Endothelial cell of umbilical vein (primary cell): ENCODE measurements around the gene USP28. TPM values are rescaled to one million over a fixed set of nuclear protein-coding genes. Genes with fewer than 3 reads are reported as not detected.

Source experiments
- BruUV-seq: library from RNA; stranded (reverse); fragments of 400-500 nt; replicated peaks from 2 replicates; lab custom pipeline; 2021; lab: Mats Ljungman, UMichigan
- CTCF ChIA-PET: fragments of 300-600, 350-600 bp; sonication (Branson Sonifier 250); formaldehyde crosslinking; loops from one replicate; lab custom pipeline; 2021; ENCODE audit warnings: antibody characterized with exemption, inconsistent platforms; lab: Charles Lee
- POLR2A ChIA-PET: fragments of 300-600, 350-600 bp; sonication (Branson Sonifier 250); formaldehyde crosslinking; loops from one replicate; lab custom pipeline; 2021; ENCODE audit warnings: antibody characterized with exemption, inconsistent platforms; lab: Charles Lee
- DNase-seq: peaks from one replicate; pipeline ENCODE4 v3.0.0-alpha.2; 2011; ENCODE audit warnings: low read depth, low spot score
- FAIRE-seq: peaks from 2 replicates; lab custom pipeline; 2011; peaks lifted over from hg19 to GRCh38; lab: Jason Lieb, UNC
- H2AFZ ChIP-seq: 2 replicates; pipeline ENCODE4 v1.6.0; 2012; ENCODE audit warnings: low read depth, low read length, control low read depth, inconsistent platforms
- H3K27ac ChIP-seq: 2 replicates; pipeline ENCODE4 v1.5.1; 2011; ENCODE audit warnings: low read depth, mild to moderate bottlenecking, control low read depth, low read length, moderate library complexity; ENCODE audit not compliant: insufficient read depth
- H3K27me3 ChIP-seq, 2 experiments: 2 replicates each; pipeline versions ENCODE4 v1.6.0 to v1.6.1; 2011; ENCODE audit warnings: low read length in 2 of 2, mixed read lengths in 1 of 2; ENCODE audit not compliant: control insufficient read depth in 2 of 2, insufficient read depth in 2 of 2
- H3K36me3 ChIP-seq, 2 experiments: 2 replicates in 1 of 2; 3 replicates in 1 of 2; pipeline ENCODE4 v1.5.1; 2011; ENCODE audit warnings: low read length in 2 of 2, mild to moderate bottlenecking in 1 of 2, moderate library complexity in 1 of 2; ENCODE audit not compliant: control insufficient read depth in 2 of 2, insufficient read depth in 2 of 2; ENCODE audit errors: extremely low read depth in 1 of 2
- H3K4me1 ChIP-seq: 3 replicates; pipeline ENCODE4 v1.5.1; 2011; ENCODE audit warnings: mild to moderate bottlenecking, low read length; ENCODE audit not compliant: control insufficient read depth, insufficient read depth; ENCODE audit errors: extremely low read depth
- H3K4me2 ChIP-seq: 2 replicates; pipeline ENCODE4 v1.6.1; 2011; ENCODE audit warnings: low read length, control low read depth, mixed read lengths; ENCODE audit not compliant: insufficient read depth
- H3K4me3 ChIP-seq, 3 experiments: fragments of 200-600 bp in 1 of 3; sonication (generic), shearing (Covaris generic) in 1 of 3; replicated peaks in 1 of 3; 2 replicates each; pipeline ENCODE4 v1.5.1; 2011 to 2016; ENCODE audit warnings: control low read depth in 3 of 3, low read length in 3 of 3, mild to moderate bottlenecking in 2 of 3, inconsistent platforms in 1 of 3, low read depth in 1 of 3, moderate library complexity in 1 of 3; ENCODE audit not compliant: insufficient read depth in 1 of 3
- H3K79me2 ChIP-seq: 2 replicates; pipeline ENCODE4 v1.6.0; 2012; ENCODE audit warnings: low read length, inconsistent platforms; ENCODE audit not compliant: control insufficient read depth, insufficient read depth
- H3K9ac ChIP-seq: replicated peaks from 2 replicates; pipeline ENCODE3; 2011; ENCODE audit warnings: low read length, control low read depth; ENCODE audit not compliant: insufficient read depth; ENCODE audit errors: extremely low read depth
- H3K9me1 ChIP-seq: replicated peaks from 3 replicates; pipeline ENCODE4 v1.6.0; 2011; ENCODE audit warnings: mild to moderate bottlenecking, low read length; ENCODE audit not compliant: control insufficient read depth, insufficient read depth; ENCODE audit errors: extremely low read depth
- H3K9me3 ChIP-seq: replicated peaks from 2 replicates; pipeline ENCODE4 v1.5.1; 2012; ENCODE audit warnings: low read length, inconsistent platforms; ENCODE audit not compliant: control insufficient read depth, insufficient read depth
- H4K20me1 ChIP-seq: replicated peaks from 2 replicates; pipeline ENCODE3; 2011; ENCODE audit warnings: mild to moderate bottlenecking, low read length; ENCODE audit not compliant: control insufficient read depth, insufficient read depth; ENCODE audit errors: extremely low read depth
- EZH2 ChIP-seq: IDR thresholded peaks from 2 replicates; pipeline ENCODE4 v1.6.1; 2012; ENCODE audit warnings: borderline replicate concordance, low read depth, mild to moderate bottlenecking, moderate library complexity, low read length, inconsistent platforms; ENCODE audit not compliant: severe bottlenecking
- FOS ChIP-seq: IDR thresholded peaks from 2 replicates; pipeline ENCODE4 v1.6.1; 2011; ENCODE audit warnings: mild to moderate bottlenecking, low read length, moderate library complexity, borderline replicate concordance; ENCODE audit not compliant: insufficient read depth
- JUN ChIP-seq: IDR thresholded peaks from 2 replicates; pipeline ENCODE4 v1.6.1; 2011; ENCODE audit warnings: borderline replicate concordance, low read depth; ENCODE audit not compliant: insufficient read length, insufficient read depth
- MAX ChIP-seq: IDR thresholded peaks from 2 replicates; pipeline ENCODE4 v1.6.1; 2011; ENCODE audit not compliant: insufficient read depth, insufficient read length
- MYC ChIP-seq: IDR thresholded peaks from one replicate; pipeline ENCODE4 v1.6.1; 2011; ENCODE audit warnings: mild to moderate bottlenecking, low read depth, low read length
- dilution Hi-C: fragments of 300-500 bp; cut with MboI; formaldehyde crosslinking; loops from one replicate; pipeline ENCODE4 v1.15.0; 2019; ENCODE audit warnings: low sequenced_read_pairs; ENCODE audit not compliant: extremely low pct_ligation_motif_present
- intact Hi-C: fragments of 100-400 bp; cut with micrococcal nuclease; formaldehyde crosslinking; loops from one replicate; pipeline ENCODE4 v1.10.0; 2022
- polyA plus RNA-seq, 4 experiments: library from polyadenylated mRNA; depleted of rRNA in 3 of 4; stranded (reverse) in 3 of 4; unstranded in 1 of 4; fragments of >200 nt; gene quantifications; 2 replicates each; pipeline versions ENCODE4 v1.2.1 to v1.2.3, GENCODE V29; 2011 to 2012; ENCODE audit warnings: missing spikeins in 1 of 4
- total RNA-seq: library from RNA; stranded (reverse); gene quantifications from 2 replicates; pipeline ENCODE4 v1.2.3, GENCODE V29; 2021
- TF ChIP-seq, protein P1 (sequence below), 2 donors: IDR thresholded peaks; 1 replicate in 1 of 2; 2 replicates in 1 of 2; pipeline ENCODE4 v1.5.1; 2011; ENCODE audit warnings: low read length in 2 of 2, mild to moderate bottlenecking in 2 of 2, moderate library complexity in 2 of 2, control low read depth in 1 of 2, inconsistent platforms in 1 of 2, low read depth in 1 of 2; ENCODE audit not compliant: insufficient read depth in 1 of 2; ENCODE audit errors: extremely low read depth in 1 of 2

USP28 gene
- total and polyA plus RNA-seq, 2 donors (not counting 3 experiments of a cell fraction or from before 2014, with no cell fraction given): 19.2 to 29.6 TPM

DNA sequence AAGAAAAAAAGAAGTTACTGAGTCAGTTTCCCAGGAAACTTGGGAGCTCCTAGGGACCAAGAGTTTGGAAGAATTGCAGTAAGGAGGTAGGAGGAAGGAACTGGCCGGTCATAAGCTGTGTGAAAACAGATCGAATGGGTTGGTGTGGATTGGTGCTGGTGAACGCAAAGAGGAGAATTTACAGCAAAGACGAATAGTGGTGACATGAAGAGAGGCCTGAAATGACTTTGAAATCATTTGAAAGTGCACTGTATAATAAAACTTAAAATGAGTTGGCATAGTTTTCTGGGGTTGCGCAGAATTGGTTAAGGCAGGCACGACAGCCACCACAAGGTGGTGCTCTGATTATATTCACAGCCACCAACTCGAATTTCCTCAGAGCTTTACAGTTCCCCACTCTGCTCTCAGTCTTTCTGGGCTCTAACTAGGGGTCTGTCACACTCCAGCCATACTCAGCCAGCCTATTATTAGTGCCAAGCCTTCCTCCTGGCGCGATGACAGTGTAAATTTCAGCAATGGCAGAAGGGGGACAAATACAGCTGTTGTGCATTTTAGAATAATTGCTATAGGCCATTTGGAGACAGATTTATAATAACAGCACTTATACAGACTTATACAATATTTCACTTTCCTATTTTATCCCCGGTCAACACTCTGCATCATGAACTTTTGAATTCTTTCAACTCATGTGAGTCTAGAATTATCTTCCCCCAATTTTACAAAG lies 20.9 kb upstream of the USP28 start:
- FAIRE-seq: peak; percentile 80
- Histone ChIP-seq H3K9me3 (no peaks in the 10 kb centered on the region), H3K9me1 (no peaks in the 10 kb centered on the region), H2AFZ (no peak overlapping the region), H3K4me1 (no peaks in the 10 kb centered on the region), H3K27me3 (peaks cover 3 to 4% of the 10 kb centered on the region in 2 experiments), H4K20me1 (no peaks in the 10 kb centered on the region), H3K36me3 (no peaks in the 10 kb centered on the region), H3K79me2 (no peaks in the 10 kb centered on the region), H3K4me3 (no peak overlapping the region), H3K27ac (no peak overlapping the region), H3K9ac (no peak overlapping the region), H3K4me2 (no peak overlapping the region)
- no peak for TF ChIP-seq FOS
- no peak for TF ChIP-seq MAX
- TF ChIP-seq EZH2: no peak
- no peak for TF ChIP-seq JUN
- TF ChIP-seq MYC: no peak
- TF ChIP-seq, protein P1, sequence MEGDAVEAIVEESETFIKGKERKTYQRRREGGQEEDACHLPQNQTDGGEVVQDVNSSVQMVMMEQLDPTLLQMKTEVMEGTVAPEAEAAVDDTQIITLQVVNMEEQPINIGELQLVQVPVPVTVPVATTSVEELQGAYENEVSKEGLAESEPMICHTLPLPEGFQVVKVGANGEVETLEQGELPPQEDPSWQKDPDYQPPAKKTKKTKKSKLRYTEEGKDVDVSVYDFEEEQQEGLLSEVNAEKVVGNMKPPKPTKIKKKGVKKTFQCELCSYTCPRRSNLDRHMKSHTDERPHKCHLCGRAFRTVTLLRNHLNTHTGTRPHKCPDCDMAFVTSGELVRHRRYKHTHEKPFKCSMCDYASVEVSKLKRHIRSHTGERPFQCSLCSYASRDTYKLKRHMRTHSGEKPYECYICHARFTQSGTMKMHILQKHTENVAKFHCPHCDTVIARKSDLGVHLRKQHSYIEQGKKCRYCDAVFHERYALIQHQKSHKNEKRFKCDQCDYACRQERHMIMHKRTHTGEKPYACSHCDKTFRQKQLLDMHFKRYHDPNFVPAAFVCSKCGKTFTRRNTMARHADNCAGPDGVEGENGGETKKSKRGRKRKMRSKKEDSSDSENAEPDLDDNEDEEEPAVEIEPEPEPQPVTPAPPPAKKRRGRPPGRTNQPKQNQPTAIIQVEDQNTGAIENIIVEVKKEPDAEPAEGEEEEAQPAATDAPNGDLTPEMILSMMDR (IDR thresholded peaks at IDR 0.05; ENCODE audit: extremely low read depth in 1 of 2, insufficient read depth in 1 of 2, low read depth in 1 of 2, low read length in 2 of 2): peak; percentile 72 to 76
- DNase-seq: peak; percentile 34
- BruUV-seq: no TSS peak
- ChIA-PET CTCF (interaction anchor here (0.6 to 7.2 kb wide), 35 partner anchors 9 to 385 kb away, joined by 3 to 425 read pairs (median 5); partner anchors contain the start of genes HTR3B, USP28 and ZW10), POLR2A (no interaction called here)
- dilution Hi-C loops (no loop called here), intact Hi-C loops (loop anchor here (1.0 to 5.0 kb wide), 4 partner anchors 96 to 366 kb away; no protein-coding TSS in a partner anchor)
